Neural progenitor cell (in vitro differentiated cells): ENCODE data around the gene ZNF292. TPM values are rescaled to one million over a fixed set of nuclear protein-coding genes. Genes with fewer than 3 reads are reported as not detected.

Experiments used
- DNase-seq: peaks from one replicate; pipeline ENCODE4 v3.0.0-alpha.2; 2016; ENCODE audit warnings: low spot score
- H2AFZ ChIP-seq: fragments of 200-600 bp; sonication (generic); replicated peaks from 2 replicates; pipeline ENCODE4 v1.6.1; 2016; ENCODE audit warnings: antibody characterized with exemption
- H3F3A ChIP-seq: fragments of 200-600 bp; sonication (generic); 2 replicates; pipeline ENCODE4 v1.6.1; 2016; ENCODE audit warnings: antibody characterized with exemption, low read depth
- H3K27ac ChIP-seq: fragments of 200-600 bp; sonication (generic); 2 replicates; pipeline ENCODE4 v1.5.1; 2016; ENCODE audit warnings: mild to moderate bottlenecking
- H3K27me3 ChIP-seq: fragments of 200-600 bp; sonication (generic); 2 replicates; pipeline ENCODE4 v1.6.1; 2016; ENCODE audit warnings: mild to moderate bottlenecking, moderate library complexity
- H3K36me3 ChIP-seq: fragments of 200-600 bp; sonication (generic); 2 replicates; pipeline ENCODE4 v1.5.1; 2016
- H3K4me1 ChIP-seq: fragments of 200-600 bp; sonication (generic); 2 replicates; pipeline ENCODE4 v1.6.1; 2016; ENCODE audit warnings: mixed run types
- H3K4me2 ChIP-seq: fragments of 200-600 bp; sonication (generic); 2 replicates; pipeline ENCODE4 v1.6.1; 2016
- H3K4me3 ChIP-seq: fragments of 200-600 bp; sonication (generic); 2 replicates; pipeline ENCODE4 v1.5.1; 2016
- H3K79me2 ChIP-seq: fragments of 200-600 bp; sonication (generic); 2 replicates; pipeline ENCODE4 v1.6.1; 2016; ENCODE audit warnings: low read depth
- H3K9ac ChIP-seq: fragments of 200-600 bp; sonication (generic); 2 replicates; pipeline ENCODE4 v1.6.1; 2016
- H3K9me3 ChIP-seq: fragments of 200-600 bp; sonication (generic); 2 replicates; pipeline ENCODE4 v1.5.1; 2016; ENCODE audit warnings: low read depth
- H4K20me1 ChIP-seq: fragments of 200-600 bp; sonication (generic); 2 replicates; pipeline ENCODE4 v1.6.1; 2016; ENCODE audit warnings: low read depth
- H3K27ac Mint-ChIP-seq: 3 replicates; pipeline ENCODE4 v1.8.0; 2021; ENCODE audit warnings: mixed read lengths
- H3K27me3 Mint-ChIP-seq: 2 replicates; pipeline ENCODE4 v1.8.0; 2022; ENCODE audit warnings: low read depth, mild to moderate bottlenecking, inconsistent platforms, moderate library complexity, mixed read lengths; ENCODE audit not compliant: insufficient read depth
- H3K36me3 Mint-ChIP-seq: 3 replicates; pipeline ENCODE4 v1.8.0; 2021; ENCODE audit warnings: mixed read lengths
- H3K4me1 Mint-ChIP-seq: 3 replicates; pipeline ENCODE4 v1.8.0; 2021; ENCODE audit warnings: mixed read lengths
- H3K4me3 Mint-ChIP-seq: 3 replicates; pipeline ENCODE4 v1.8.0; 2021; ENCODE audit warnings: mild to moderate bottlenecking, moderate library complexity, mixed read lengths
- H3K9me3 Mint-ChIP-seq: 3 replicates; pipeline ENCODE4 v1.8.0; 2020; ENCODE audit warnings: mixed read lengths
- EZH2 ChIP-seq: fragments of 200-600 bp; sonication (generic); IDR thresholded peaks from 2 replicates; pipeline ENCODE4 v1.6.1; 2017; ENCODE audit warnings: antibody characterized with exemption, mild to moderate bottlenecking, moderate library complexity
- EZH2phosphoT487 ChIP-seq: fragments of 200-600 bp; sonication (generic); IDR thresholded peaks from 2 replicates; pipeline ENCODE4 v1.6.1; 2017; ENCODE audit warnings: antibody characterized with exemption
- total RNA-seq: library from RNA; depleted of rRNA; stranded (reverse); fragments of >200 nt; gene quantifications from 2 replicates; pipeline ENCODE4 v1.2.3, GENCODE V29; 2015; ENCODE audit warnings: low replicate concordance
- TF ChIP-seq, protein P1 (sequence below): fragments of 200-600 bp; sonication (generic); IDR thresholded peaks from 2 replicates; pipeline ENCODE4 v1.5.1; 2017; ENCODE audit warnings: antibody characterized with exemption, mild to moderate bottlenecking

The ZNF292 gene
- total RNA-seq, 1 donor from 2014 or later: 66.8 TPM

DNA sequence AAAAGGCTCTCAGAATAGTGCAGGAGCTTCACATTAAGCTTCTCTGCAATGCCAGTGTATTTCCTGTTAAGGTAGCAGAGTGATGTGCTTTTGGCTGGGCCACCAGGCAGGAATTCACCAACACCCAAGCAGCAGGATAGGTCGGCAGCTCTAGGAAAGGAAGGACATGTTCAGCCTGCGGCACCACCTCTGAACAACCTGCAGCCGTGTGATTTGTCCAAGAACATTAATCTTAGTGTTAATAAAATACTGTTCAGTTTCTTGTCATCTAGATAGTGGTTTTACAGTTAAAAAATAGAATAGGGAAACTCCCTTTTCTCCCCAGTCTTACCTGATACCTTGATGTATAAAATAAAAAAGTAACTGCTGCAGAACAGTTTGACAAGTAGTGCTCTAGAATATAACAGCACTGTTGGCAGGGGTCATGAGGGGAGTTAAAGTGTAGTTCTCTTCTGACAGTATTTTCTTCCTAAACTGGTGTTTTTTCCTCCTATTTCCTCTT lies 18.8 kb downstream of the ZNF292 start:
- Histone ChIP-seq H3F3A (peaks cover 38% of the 10 kb centered on the region), H3K4me1 (peaks cover 74% of the 10 kb centered on the region), H3K4me3 (no peak overlapping the region), H3K36me3 (peaks cover 3% of the 10 kb centered on the region), H3K27ac (peak overlapping the region; percentile 76), H3K27me3 (no peaks in the 10 kb centered on the region), H4K20me1 (peaks cover 100% of the 10 kb centered on the region), H3K79me2 (peaks cover 100% of the 10 kb centered on the region), H2AFZ (no peak overlapping the region), H3K4me2 (peak overlapping the region; percentile 78), H3K9ac (no peak overlapping the region), H3K9me3 (no peaks in the 10 kb centered on the region)
- TF ChIP-seq EZH2: no peak
- TF ChIP-seq EZH2phosphoT487: no peak
- TF ChIP-seq, protein P1, sequence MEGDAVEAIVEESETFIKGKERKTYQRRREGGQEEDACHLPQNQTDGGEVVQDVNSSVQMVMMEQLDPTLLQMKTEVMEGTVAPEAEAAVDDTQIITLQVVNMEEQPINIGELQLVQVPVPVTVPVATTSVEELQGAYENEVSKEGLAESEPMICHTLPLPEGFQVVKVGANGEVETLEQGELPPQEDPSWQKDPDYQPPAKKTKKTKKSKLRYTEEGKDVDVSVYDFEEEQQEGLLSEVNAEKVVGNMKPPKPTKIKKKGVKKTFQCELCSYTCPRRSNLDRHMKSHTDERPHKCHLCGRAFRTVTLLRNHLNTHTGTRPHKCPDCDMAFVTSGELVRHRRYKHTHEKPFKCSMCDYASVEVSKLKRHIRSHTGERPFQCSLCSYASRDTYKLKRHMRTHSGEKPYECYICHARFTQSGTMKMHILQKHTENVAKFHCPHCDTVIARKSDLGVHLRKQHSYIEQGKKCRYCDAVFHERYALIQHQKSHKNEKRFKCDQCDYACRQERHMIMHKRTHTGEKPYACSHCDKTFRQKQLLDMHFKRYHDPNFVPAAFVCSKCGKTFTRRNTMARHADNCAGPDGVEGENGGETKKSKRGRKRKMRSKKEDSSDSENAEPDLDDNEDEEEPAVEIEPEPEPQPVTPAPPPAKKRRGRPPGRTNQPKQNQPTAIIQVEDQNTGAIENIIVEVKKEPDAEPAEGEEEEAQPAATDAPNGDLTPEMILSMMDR: no peak
- Mint-ChIP-seq H3K27me3 (no peaks in the 10 kb centered on the region), H3K4me3 (no peak overlapping the region), H3K9me3 (peaks cover 22% of the 10 kb centered on the region), H3K36me3 (peaks cover 46% of the 10 kb centered on the region), H3K27ac (no peak overlapping the region), H3K4me1 (no peaks in the 10 kb centered on the region)
- DNase-seq: no peak

DNA sequence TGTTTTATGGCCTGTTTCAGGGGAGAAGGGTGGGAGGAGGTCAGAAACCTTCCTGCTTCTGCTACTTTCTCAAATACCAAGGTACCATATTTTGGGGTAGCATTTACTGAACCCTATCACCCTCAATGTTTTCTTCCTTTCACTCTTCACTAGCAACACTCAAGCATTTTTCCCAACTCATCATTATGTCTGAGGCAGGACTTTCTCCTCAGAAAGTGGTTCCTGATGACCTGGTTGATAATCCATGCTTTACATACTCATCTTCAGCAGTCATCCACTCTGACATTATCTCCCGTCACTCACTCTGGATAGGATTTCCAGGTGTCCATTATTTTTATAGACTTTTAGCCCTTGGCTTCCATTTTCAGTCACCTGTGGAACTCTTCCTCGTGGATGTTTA lies 21.1 kb downstream of the ZNF292 start:
- no peak for TF ChIP-seq EZH2
- TF ChIP-seq, protein P1: no peak
- no peak for TF ChIP-seq EZH2phosphoT487
- H3K27ac Mint-ChIP-seq: no peak overlapping the region
- Histone ChIP-seq H3F3A (peaks cover 30% of the 10 kb centered on the region), H4K20me1 (peaks cover 100% of the 10 kb centered on the region), H3K9ac (no peak overlapping the region), H3K27me3 (no peaks in the 10 kb centered on the region), H3K4me2 (no peak overlapping the region), H3K36me3 (no peaks in the 10 kb centered on the region), H3K9me3 (no peaks in the 10 kb centered on the region), H3K79me2 (peaks cover 100% of the 10 kb centered on the region), H2AFZ (no peak overlapping the region), H3K4me3 (no peak overlapping the region), H3K27ac (no peak overlapping the region), H3K4me1 (peaks cover 73% of the 10 kb centered on the region)
- H3K4me3 Mint-ChIP-seq: no peak overlapping the region
- no peak for DNase-seq
- peaks cover 10% of the 10 kb centered on the region for H3K4me1 Mint-ChIP-seq
- H3K36me3 Mint-ChIP-seq: peaks cover 53% of the 10 kb centered on the region
- peaks cover 22% of the 10 kb centered on the region for H3K9me3 Mint-ChIP-seq
- H3K27me3 Mint-ChIP-seq: no peaks in the 10 kb centered on the region

DNA sequence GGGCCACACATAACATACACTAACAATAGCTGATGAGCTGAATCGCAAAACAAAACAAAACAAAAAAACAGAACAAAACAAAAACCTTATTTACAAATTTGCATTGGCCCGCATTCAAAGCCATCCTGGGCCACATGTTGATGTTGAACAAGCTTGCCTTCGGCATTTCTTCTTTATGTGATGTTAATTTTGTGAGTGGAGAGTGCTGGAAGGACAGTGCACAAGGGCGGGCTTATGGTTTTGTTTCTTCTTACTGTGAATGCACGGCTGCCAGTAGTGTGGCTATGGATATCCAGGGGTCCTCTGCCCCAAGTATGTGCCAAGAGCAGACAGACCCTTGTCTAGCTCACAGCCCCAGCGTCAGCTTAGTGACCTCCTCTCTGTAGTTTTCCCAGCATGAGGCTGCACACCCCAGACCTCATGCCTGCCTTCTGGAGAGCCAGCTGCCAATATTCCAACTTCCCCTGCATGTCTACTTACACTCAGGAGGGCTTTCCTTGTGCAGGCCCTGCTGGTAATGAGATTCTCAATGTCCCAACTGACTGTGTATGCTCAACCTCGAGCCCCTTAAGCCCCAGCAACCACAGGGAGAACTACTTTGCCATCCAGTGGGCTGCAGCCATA lies 24.9 kb downstream of the ZNF292 start:
- Mint-ChIP-seq H3K4me1 (peaks cover 10% of the 10 kb centered on the region), H3K9me3 (peaks cover 19% of the 10 kb centered on the region), H3K27ac (no peak overlapping the region), H3K36me3 (peaks cover 54% of the 10 kb centered on the region), H3K4me3 (no peak overlapping the region), H3K27me3 (peaks cover 2% of the 10 kb centered on the region)
- Histone ChIP-seq H3K27me3 (no peaks in the 10 kb centered on the region), H3F3A (peaks cover 9% of the 10 kb centered on the region), H3K4me3 (no peak overlapping the region), H3K4me1 (peaks cover 63% of the 10 kb centered on the region), H3K27ac (peak overlapping the region; percentile 32), H3K9ac (no peak overlapping the region), H4K20me1 (peaks cover 100% of the 10 kb centered on the region), H3K36me3 (no peaks in the 10 kb centered on the region), H3K79me2 (peaks cover 100% of the 10 kb centered on the region), H2AFZ (no peak overlapping the region), H3K4me2 (peak overlapping the region; percentile 0), H3K9me3 (no peaks in the 10 kb centered on the region)
- peak; percentile 8 for DNase-seq
- no peak for TF ChIP-seq EZH2
- TF ChIP-seq, protein P1: no peak
- no peak for TF ChIP-seq EZH2phosphoT487
